Kidney glomerular epithelial cell (primary cell): Measurements from ENCODE around the gene LSP1.

Experiments used
- DNase-seq: peaks from one replicate; lab custom pipeline; 2025; lab: John Stamatoyannopoulos, UW

LSP1 gene

GRCh38 chr11:1825039-1825740 lies 27.7 kb upstream of the LSP1 start:
- no peak for DNase-seq

- DNase-seq: no peak
Observed at GRCh38 chr11:1825785-1826451, 27.0 kb upstream of the LSP1 start.

GRCh38 chr11:1826552-1827094 lies 26.3 kb upstream of the LSP1 start:
- DNase-seq: no peak

- DNase-seq: peak; percentile 83
Observed at GRCh38 chr11:1827095-1827813, 25.6 kb upstream of the LSP1 start.

- DNase-seq: no peak
Observed at GRCh38 chr11:1827931-1828330, 25.0 kb upstream of the LSP1 start.

- no peak for DNase-seq
Observed at GRCh38 chr11:1828542-1828941, 24.3 kb upstream of the LSP1 start.

- peak; percentile 45 for DNase-seq
Observed at GRCh38 chr11:1829039-1829820, 23.7 kb upstream of the LSP1 start.

GRCh38 chr11:1830004-1830321 lies 22.9 kb upstream of the LSP1 start:
- no peak for DNase-seq

GRCh38 chr11:1830322-1831223 lies 22.3 kb upstream of the LSP1 start:
- no peak for DNase-seq

- DNase-seq: no peak
Observed at GRCh38 chr11:1831338-1832210, 21.3 kb upstream of the LSP1 start.

GRCh38 chr11:1832211-1832919 lies 20.5 kb upstream of the LSP1 start:
- DNase-seq: peak; percentile 3

- no peak for DNase-seq
Observed at GRCh38 chr11:1832920-1833295, 20.0 kb upstream of the LSP1 start.

GRCh38 chr11:1834062-1834610 lies 18.7 kb upstream of the LSP1 start:
- no peak for DNase-seq

GRCh38 chr11:1834779-1835670 lies 17.9 kb upstream of the LSP1 start, which contains the start of gene SYT8:
Gene SYT8, plus strand, starts transcription at chr11:1834990. Its CDS starts 116 bp downstream, at chr11:1835106.
- DNase-seq: no peak

GRCh38 chr11:1835671-1836010 lies 17.2 kb upstream of the LSP1 start:
- DNase-seq: no peak

- DNase-seq: no peak
Observed at GRCh38 chr11:1836011-1836945, 16.6 kb upstream of the LSP1 start.
